H1 (cell line): Measurements from ENCODE around the gene DTX4. TPM values are rescaled to one million over a fixed set of nuclear protein-coding genes. Genes with fewer than 3 reads are reported as not detected.

Experiments used
- BCL11A ChIP-seq, 2 experiments: IDR thresholded peaks; one replicate each; pipeline ENCODE4 v1.6.1; 2011; ENCODE audit warnings: low read depth in 2 of 2, low read length in 2 of 2, mild to moderate bottlenecking in 2 of 2
- KDM4A ChIP-seq: IDR thresholded peaks from one replicate; pipeline ENCODE4 v1.7.1; 2012; ENCODE audit warnings: low read depth, mild to moderate bottlenecking, moderate library complexity, low read length, inconsistent platforms; ENCODE audit not compliant: severe bottlenecking
- polyA plus RNA-seq, 7 experiments: library from polyadenylated mRNA; depleted of rRNA in 3 of 7; stranded (reverse) in 5 of 7; unstranded in 2 of 7; fragments of >200 nt in 5 of 7; fragments of 200-250 nt in 2 of 7; gene quantifications; 1 replicate in 5 of 7; 2 replicates in 1 of 7; 4 replicates in 1 of 7; pipeline versions ENCODE4 v1.2.1 to v1.2.3, GENCODE V29; 2011 to 2013; ENCODE audit warnings: missing spikeins in 2 of 7, mixed read lengths in 2 of 7
- total RNA-seq: library from RNA; stranded (reverse); fragmentation: NEBNext Ultra II Directional; extraction: Animal tissue kit (Norgen Biotek cat#: 25700); gene quantifications from 2 replicates; pipeline ENCODE4 v1.2.1, GENCODE V29; 2021

Gene DTX4
- total and polyA plus RNA-seq, 2 of the 8 experiments (the other 6 are each of a cell fraction or from before 2014, with no cell fraction given), result 5.1 to 18.8 TPM

GRCh38 chr11:59174664-59175033 is 2.7 kb downstream of the DTX4 start (continued):
- TF ChIP-seq KDM4A, result no peak
- no peak for TF ChIP-seq BCL11A (IDR thresholded peaks at IDR 0.05; ENCODE audit: low read depth in 2 of 2, low read length in 2 of 2)
